ENCODE data around the gene CCN6.

- TF ChIP-seq POLR2A (IDR thresholded peaks at IDR 0.05), result no peak
- TF ChIP-seq CTCF (IDR thresholded peaks at IDR 0.05), result no peak
- TF ChIP-seq POLR2AphosphoS5 (IDR thresholded peaks at IDR 0.05), result no peak
- TF ChIP-seq EP300 (IDR thresholded peaks at IDR 0.05), result no peak
These were observed 4.7 kb upstream of the CCN6 start for GRCh38 chr6:112049026-112049799.

All from suprapubic skin (tissue), 4 donors.